SIG-M5 treated with dmso at 0.1 percent for 504 hours (cell line): ENCODE measurements around the gene HOTAIR.

Experiments used
- DNase-seq: peaks from one replicate; lab custom pipeline; 2025; ENCODE audit not compliant: unreplicated experiment; lab: John Stamatoyannopoulos, UW

The HOTAIR gene

DNA sequence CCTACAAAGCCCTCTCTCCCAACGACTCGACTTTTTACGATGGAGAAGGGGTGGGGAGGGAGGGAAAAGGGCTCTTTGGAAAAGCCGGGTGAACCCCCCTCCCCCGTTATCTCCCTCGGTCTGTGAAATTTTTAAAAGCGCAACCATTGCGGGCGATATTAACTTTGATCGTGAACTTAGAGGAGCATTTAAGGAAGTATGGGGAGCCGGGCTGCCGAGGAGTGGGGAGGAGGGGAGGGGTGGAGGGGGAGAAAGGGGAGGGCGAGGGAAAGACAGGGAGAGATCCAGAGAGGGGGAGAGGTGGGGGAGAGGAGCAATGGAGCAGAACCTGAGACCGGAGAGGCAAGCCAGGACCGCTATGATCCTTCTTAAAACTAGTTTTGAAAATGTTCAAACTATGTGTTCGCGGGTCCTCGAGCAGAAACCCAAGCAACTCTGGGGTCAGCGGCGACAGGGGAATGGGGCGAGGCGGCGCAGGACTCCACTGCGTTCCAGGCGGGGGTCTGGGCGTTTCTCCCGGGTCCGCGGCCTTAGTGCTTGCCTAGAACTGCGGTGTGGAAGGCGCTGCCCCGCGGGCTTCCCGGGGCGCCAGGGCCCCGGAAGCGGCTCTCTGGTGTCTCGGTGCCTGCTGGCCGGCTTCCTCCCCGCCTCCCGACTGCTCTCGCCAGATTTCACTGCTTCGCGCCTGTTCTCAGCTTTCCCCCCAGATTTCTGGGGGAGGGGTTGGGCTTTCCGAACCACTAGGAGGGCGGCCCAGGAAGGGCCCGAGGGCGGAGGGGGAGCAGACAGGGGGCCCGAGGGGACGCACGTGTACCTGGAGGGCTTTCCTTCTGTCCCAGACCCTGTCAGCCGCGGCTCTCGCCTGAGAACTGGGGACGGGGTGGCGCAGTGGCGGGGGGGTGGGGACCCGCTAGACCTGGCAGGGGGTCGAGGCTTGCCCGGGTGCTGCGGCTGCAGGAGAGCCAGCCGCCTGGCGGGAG lies at the start of gene HOTAIR:
TSS of gene HOTAIR (minus strand) at position 871 of the 980 bp plus-strand sequence.
- peak; percentile 50 for DNase-seq

GRCh38 chr12:54024127-54024526 lies 49.4 kb upstream of the HOTAIR start:
- DNase-seq: no peak

DNA sequence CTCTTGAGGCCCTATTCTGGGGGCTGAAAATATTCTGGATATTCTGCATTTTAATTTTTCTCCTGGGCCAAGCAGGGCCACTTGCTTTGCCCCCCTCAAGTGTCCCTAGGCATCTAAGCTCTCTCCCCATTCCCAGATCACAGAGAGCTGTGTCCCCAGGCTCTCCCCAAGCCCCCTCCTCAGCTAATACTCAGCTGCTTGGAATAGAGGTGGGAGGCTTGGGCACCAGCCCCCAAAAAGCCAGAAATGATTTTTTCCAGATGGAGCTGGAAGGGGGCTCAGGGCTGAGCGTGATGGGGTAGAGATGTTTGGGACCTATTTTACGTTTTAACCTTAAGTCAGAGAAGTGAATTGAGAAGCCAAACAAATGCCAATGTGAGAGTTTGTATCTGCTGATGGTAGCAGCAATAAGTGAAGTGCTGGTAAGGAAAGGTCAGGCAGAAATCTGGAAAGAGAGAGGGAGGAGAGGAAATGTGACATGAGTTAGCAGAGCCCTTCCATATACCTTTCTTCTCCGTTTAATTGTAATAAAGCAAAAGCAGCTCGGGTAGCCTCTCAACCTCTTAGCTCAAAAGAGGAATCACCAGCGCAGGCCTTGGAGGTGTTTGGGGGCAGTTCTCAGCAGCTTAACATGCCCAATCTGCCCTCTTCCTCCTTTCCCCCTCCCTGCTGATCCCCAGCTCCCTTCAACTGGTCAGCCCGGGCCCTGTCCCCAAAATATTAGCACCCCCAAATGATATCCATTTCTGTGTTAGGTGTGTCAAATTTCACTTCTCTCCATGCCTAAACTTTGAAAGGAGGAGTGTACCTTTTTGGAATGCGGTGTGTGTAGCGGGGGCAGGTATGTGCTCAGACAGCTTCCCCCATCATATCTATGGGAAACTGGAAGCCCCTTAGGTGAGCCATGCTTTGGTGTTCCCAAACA lies 48.5 kb upstream of the HOTAIR start:
- no peak for DNase-seq

DNA sequence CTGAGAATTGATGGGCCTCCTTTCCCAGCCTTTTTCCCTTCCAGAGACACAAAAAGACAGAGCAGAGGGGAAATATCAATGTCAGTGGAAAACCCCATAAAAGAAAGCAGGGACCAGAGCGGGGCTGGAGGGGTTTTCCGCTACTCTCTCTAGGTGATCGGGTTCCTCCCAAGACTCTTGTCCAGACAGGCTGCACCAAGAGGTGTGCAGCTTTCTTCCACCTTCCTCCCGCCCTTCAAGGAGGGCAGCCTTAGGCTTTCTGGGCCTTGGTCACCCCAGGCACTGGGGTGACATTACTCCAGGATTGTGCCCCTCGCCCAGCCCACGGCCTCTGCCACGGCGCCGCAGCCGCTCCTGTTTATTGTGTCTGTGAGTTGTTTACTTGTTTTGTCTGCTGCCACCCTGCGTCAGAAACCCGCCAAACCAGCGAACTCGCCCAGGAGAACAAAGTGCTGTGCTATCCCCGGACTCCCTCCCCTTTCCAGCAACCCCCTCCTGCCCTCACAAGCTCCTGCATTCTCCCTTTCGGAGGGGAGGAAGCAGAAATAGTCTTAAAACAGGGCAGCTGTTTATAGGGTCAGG lies 46.8 kb upstream of the HOTAIR start:
- DNase-seq: no peak

- DNase-seq: no peak
Measured at GRCh38 chr12:54020591-54021405, 46.0 kb upstream of the HOTAIR start.

GRCh38 chr12:54019924-54020590 lies 45.3 kb upstream of the HOTAIR start:
- no peak for DNase-seq

- DNase-seq: no peak
Measured at GRCh38 chr12:54019091-54019811, 44.5 kb upstream of the HOTAIR start.

DNA sequence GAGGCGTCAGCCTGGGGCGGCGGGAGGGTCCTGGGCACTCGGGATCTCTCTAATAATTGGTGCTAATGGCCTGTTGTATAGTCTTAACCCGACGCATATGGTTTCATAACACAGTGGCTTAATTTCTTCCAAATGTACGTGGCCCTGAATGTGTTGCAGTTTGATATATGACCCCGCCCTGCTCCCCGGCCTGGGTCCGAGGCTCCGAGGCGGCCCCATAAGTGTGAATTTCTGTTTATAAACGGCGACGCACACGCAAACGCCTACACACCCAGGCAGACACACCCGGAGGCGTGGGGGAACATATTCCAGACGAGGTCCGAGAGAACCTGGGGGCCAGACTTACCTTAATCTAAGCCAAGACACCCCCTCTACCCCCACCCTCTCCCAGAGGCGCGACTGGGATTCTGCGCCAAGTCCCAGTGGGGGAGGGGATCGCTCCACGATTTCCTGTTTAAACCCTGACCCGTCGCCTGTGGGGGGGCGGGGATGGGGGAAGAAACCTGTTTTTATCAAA lies 43.8 kb upstream of the HOTAIR start:
- DNase-seq: no peak

- peak; percentile 82 for DNase-seq
Measured at GRCh38 chr12:54017878-54018467, 43.2 kb upstream of the HOTAIR start.

DNA sequence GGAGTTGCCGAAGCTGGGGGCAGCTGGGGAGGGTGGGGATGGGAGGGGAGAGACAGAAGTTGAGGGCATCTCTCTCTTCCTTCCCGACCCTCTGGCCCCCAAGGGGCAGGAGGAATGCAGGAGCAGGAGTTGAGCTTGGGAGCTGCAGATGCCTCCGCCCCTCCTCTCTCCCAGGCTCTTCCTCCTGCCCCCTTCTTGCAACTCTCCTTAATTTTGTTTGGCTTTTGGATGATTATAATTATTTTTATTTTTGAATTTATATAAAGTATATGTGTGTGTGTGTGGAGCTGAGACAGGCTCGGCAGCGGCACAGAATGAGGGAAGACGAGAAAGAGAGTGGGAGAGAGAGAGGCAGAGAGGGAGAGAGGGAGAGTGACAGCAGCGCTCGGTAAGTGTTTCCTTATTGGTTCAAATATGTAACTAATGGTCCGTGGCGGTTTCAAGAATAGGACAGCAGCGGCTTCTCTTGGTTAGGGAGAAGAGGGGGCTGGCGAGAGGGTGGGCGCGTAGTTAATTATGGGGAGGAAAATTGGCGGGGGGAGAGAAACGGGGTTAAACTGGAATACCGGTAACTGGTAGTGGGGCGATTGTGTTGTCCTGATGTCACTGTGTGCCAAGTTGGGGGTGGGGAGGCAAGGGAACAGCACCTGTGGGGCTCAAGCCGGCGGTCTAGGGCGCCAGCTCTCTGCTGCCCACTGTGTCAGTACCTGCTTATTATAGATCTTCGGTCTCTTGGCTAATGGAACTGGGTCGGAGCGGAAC lies 42.5 kb upstream of the HOTAIR start:
- DNase-seq: peak; percentile 62

DNA sequence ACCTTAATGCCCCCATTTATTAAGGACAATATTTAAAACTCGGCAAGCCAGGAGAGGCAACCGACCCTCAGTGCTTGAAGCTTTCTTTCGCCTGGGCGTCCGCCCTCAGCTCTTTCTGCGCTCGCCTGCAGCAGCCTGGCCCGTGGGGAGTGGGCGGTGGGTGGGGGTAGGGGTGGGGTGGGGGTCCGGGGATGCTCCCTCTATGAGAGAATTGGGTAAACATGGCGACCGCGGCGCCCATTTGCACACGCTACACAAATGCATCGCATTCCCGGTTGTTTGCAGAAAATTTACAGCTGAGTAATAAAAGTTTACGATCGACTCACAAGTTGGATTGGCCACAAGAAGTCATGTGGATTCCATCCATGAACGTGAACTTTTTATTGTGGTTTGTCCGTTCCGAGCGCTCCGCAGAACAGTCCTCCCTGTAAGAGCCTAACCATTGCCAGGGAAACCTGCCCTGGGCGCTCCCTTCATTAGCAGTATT lies 41.8 kb upstream of the HOTAIR start:
- no peak for DNase-seq

DNA sequence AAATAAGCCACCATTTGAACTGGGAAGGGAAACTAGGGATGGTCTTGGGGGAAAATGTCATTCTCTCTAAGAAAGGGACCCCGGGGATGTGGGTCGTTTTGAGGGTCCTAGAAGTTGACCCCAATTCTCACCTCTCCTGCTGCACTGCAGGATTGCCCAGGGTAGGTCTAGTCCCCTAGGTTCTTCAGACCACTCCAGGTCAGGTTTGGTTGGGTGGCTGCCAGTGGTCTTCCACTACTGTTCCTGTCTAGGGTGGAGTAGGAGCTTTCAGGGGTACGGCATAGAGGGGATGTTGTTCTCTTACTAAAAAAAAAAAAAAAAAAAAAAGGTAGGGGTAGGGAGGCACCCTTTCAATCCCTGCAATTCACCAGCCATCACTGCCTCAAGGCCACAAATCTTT lies 41.3 kb upstream of the HOTAIR start:
- DNase-seq: no peak

DNA sequence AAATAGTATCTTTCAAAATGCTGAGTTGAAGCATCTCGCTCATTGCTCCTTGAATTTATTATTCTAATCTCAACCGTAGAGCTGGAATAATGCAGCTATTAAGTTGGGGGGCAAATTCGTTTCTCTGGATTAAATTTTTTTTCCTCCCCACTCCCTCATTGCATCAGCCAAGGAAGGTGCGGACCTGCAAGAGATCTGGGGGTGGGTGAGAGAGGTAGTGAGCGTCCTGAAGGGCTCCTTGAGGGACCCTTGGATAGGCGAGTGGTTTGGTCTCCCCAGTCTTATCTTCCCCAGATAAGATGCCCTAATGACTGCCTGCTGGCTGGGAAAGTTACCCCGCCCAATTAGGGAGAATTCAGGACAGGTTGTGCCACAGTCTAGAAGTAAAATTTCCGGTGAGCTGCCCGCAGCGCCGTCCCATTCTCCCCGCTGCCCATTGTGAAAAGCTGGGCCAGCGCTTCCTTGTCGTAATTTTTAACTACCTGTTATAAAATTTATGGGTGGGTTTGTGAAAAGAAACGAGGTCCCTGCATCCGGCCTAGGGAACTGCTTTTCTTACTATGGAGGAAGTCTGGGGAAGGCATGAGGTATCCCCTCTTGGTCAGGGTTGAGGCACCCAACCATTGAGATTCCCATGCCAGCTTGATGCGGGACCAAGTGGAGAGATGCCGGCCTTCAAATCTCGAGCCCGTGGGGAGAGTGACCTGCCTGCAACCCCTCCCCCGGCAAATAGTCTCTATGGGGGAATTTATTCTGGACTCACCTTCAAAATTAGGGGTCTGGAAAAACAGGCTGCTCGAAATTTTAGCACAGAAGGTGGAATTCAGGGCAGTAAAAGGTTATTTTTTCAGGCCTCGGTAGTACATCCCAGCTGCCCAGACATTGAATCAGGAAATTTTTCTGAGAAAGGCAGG lies 40.5 kb upstream of the HOTAIR start:
- DNase-seq: no peak

- no peak for DNase-seq
Measured at GRCh38 chr12:54014377-54015017, 39.7 kb upstream of the HOTAIR start.

DNA sequence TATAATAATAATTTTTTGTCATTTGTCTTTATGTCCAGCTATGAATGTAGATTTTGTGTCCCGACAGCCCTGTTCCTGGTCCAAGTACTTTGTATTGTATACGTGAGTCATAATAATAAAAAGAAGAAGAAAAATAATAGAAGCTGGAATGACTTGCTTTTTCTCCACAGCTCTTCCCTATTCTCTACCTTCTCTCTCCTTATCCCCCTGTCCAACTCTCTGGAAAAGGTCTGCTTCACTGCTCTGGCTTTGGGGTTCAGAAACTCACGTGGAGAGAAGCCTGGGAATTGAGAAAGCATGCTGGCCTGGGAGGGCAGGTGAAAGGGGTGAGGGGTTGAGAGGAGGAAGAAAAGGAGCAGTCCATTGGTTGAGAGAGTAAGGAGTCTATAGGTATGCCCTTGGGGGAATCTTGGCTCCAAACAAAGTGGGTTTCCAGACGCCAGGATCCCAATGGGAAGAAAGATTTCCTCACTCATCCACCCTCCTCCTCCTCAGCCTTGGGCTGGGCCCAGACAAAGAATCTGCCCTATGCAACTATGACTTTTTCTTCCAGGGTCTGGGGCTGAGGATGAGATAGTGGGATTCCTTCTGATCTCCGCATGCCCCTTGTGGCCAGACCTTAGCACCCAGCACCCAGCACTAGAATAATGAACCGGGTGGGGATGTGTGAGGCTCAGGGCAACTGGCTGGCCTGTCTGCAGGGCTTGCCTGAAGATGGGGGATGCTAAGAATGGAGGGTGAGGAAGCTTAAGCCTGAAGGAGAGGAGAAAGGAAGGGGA lies 38.1 kb upstream of the HOTAIR start:
- DNase-seq: peak; percentile 21
